ENCODE data around the gene FBXL19.
"Not testable (repeated sequence)": the region's sequence is repeated elsewhere in the genome, so short reads cannot be mapped to it uniquely, and the experiment has no call there.

The FBXL19 gene

DNA sequence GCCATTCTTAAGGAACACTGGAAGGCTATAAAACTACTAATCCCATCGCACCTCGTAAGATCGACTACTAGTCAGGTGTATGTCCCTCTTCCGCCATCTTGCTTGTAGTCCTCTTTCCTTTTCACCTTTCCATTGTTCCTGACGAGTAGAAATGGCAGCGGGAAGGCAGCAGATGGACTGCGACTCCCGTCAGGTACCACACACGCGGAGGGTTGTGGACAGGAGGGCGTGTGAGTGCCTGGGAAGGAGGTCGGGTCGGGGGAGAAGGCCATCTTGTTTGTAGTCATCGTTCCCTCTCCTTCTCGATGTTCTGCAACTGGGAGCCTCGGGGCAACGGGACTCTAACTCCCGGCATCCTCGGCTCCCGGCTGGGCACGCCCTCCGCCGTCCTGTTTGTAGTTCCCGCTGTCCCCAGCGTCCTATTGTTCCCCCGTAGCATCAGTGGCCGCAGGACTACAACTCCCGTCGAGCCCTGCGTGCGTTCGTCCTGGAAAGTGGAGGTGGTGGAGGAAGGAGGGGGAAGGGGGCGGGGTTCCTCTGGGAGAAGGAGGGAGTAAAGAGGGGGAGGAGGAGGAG is 324 bp upstream of the FBXL19 start:
- peak; percentile 99 for DNase-seq

DNA sequence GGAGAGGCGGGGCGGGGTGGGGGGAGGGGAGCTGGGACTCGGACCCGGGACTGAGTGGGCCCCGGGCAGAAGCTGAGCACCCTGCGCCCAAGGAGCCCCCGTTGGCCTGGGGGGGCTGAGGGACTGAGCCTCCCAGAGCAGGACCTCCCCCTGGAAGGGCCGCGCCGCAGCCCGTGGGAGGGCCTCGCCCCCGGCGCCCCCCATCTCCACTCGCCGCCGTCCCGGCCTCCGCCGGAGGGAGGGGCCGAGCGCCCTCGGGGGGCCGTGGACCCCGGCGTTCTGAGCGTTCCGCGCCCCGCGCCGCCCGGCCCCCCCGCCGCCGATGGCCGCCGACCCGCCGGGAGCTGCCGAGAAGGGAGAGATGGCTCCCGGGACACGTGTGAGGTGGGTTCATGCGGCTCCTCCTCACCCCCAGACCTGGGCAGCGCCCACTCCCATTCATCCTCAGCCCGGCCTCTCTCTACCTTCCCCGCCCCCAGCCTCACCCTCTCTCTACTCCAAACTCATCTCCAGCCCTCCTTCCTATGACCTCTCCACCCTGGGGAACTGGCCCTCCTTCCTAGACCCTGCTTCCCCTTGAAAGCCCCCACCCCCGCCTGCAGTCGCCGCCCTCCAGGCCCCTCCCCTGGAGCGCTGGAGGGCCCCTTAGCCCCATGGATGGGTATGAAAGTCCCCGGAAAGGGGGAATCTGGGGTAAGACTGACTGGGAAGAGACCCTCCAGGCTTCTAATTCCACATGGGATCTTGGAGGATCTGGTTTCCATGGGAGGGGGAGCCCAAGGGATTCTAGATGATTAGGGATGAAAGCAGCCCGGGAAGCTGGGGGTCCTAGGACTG is 922 bp downstream of the FBXL19 start:
- no peak for DNase-seq

DNA sequence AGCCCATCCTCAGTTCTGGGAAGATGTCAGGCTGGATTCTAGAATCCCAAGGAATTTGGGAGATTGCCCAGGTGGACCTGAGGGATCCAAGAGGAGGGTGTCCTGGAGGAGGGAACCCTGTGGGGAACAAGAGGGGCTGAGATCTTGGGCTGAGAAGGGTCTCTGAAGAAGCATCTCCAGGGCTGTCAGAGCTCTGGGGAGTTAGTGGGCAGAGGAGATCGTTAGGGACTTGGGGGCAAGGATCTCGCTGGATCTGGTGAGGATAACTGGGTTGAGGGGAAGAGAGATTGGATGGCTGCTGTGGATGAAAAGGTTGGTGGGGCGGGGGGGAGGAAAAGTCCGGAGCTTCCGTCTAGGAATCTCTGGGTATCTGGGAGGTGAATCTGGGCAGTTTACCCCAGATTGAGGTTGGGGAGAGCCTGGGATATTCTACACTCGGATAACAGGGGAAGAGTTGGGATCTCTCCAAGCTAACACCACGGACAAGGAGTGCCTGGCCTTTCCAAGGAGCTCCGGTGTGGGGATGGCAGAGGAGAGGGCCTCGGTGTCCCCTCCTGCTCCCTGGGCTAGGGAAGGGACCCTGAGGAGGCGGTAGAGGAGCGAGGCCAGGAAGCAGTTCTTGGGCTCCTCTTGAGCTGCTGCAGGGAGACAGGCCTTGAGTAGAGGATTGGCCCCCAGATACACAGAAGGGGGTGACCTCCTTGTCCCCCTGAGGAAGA is 1.7 kb downstream of the FBXL19 start:
- no peak for DNase-seq

DNA sequence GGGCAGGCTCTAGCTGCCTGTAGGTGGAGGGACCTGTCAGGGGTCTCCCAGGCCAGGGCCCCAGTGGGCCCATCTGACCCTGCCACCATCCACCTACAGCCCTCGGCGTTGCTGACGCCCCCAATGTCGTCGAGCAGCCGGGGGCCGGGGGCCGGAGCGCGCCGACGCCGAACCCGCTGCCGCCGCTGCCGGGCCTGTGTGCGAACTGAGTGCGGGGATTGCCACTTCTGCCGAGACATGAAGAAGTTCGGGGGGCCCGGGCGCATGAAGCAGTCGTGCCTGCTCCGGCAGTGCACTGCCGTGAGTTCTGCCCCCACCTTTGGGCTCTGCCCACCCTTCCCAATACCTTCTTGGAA is 2.2 kb downstream of the FBXL19 start:
- no peak for DNase-seq

DNA sequence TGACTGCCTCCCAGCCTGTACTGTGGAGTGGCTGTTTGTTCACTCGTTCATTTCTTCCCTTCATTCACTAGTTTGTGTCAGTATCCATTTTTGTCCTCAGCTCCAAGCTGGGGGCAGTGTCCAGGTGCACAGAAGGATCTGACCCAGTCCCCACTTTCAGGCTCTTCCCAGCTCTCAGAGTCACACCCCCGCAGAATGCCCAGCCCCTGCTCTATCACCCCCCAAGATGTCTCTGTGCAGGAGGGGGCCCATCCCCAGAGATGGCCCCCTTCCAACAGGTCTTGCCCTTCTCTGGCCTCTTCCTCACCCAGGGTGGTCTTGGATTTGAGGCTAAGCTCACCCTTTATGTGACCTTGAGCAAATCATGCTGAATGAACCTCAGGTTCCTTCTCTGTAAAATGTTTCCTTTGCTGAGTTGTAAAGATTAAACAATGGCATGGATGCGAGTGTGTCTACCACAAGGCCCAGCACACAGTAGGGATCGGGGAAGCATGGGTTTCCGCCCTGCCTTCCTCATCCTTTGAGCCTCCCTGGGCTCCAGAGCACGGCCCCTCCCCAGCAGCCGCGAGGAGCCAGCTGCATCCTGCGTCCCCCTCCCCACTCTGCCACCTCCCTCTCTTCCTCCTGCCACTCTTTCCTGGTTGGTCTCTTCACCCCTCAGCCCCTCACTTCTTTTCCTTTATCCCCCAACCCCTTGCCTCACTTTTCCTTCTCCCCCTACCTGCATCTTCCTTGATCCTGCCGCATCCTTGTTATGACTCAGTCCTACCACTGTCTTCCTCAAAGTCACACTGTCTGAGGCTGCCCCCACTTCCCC is 2.8 kb downstream of the FBXL19 start:
- DNase-seq, result no peak

DNA sequence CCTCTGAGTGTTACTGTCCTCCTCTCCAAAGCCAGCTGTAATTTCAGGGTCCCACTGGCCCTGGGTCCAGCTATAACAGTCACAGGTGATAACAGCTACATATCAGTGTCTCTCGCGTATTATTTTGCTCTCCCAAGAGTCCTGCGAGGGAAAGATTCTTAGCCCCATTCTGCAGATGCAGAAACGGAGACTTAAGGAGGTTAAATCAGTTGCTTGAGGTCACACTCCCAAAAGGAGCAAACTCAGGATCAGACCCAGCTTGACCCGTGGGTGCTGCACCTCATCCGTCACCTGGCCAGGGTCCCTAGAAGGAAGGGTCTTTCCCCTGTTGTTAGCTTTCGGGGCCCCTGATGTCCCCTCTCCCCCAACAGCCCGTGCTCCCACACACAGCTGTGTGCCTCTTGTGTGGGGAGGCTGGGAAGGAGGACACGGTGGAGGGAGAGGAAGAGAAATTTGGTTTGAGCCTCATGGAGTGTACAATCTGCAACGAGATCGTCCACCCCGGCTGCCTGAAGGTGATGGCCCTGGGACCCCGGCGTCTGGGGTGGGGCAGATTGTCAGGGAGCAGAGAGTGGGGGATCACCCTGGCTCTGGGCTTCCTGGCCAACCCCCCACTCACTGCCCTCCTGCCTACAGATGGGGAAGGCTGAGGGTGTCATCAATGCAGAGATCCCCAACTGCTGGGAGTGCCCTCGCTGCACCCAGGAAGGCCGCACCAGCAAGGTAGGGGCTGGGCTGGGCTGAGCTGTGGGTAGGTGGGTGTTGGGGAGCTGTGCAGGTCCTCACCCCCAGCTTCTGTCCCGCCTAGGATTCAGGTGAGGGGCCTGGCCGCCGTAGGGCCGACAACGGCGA is 3.8 kb downstream of the FBXL19 start:
- no peak for DNase-seq

DNA sequence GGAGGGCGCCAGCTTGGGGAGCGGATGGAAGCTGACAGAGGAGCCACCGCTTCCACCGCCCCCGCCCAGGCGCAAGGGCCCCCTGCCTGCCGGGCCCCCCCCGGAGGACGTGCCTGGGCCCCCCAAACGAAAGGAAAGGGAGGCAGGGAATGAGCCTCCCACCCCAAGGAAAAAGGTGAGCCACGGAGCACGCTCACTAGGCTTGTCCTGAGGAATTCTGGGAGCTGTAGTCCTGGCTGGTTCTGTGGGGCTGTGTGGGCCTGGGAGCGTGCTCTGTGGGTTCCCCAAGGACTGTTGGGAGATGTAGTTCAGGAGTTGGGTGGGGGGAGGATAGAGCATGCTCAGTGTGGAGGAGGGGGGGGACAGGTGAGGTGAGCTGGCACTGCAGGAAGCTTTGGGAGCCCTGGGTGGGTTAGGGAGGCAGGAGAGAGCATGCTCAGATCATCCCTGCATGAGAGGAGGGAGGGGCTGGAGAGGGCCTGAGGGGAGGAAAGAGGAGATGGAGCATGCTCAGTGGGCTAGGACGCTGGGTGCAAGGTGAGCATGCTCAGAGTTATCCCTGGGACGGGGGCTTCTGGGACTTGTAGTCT is 4.5 kb downstream of the FBXL19 start:
- peak; percentile 83 for DNase-seq

DNA sequence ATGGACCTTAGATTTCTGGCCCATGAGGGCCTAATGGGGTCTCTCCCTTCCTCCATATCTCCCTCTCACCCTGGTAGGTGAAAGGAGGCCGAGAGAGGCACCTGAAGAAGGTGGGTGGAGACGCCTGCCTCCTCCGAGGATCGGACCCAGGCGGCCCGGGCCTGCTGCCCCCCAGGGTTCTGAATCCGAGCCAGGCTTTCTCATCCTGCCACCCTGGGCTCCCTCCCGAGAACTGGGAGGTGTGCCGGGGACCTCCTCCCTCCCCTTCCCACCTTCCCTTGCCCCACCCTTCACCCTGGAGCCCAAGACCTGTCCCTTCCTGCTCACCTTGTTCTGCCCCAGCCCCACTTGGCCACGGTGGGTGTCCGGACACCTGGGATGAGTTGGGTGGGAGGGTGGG is 5.0 kb downstream of the FBXL19 start:
- DNase-seq, result no peak

DNA sequence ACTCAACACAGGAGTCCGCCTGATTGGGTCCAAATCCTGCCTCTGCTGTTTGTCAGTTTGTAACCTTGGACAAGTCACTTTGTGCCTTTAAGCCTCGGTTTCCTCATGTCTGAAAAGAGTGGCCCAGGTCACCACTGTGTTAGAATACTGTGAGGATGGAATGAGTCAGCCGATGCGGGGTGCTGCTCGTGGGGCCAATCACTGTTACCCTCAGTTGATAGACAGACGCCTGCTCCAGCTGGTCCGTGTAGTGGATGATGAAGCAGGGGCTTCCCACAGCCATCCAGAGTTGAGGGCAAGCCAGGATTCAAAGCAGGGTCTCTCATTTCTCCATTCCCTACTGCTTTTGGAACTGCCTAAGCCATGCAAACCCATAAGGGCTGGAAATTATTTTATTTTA is 5.8 kb downstream of the FBXL19 start:
- no peak for DNase-seq

DNA sequence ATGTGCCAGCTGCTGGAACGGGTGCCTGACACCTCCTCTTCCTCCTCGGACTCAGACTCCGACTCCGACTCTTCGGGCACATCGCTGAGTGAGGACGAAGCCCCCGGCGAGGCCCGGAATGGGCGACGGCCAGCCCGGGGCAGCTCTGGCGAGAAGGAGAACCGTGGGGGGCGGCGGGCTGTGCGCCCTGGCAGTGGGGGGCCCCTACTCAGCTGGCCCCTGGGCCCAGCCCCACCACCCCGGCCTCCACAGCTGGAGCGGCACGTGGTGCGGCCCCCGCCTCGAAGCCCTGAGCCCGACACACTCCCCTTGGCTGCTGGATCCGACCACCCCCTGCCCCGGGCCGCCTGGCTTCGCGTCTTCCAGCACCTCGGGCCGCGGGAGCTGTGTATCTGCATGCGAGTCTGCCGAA is 6.8 kb downstream of the FBXL19 start:
- no peak for DNase-seq

DNA sequence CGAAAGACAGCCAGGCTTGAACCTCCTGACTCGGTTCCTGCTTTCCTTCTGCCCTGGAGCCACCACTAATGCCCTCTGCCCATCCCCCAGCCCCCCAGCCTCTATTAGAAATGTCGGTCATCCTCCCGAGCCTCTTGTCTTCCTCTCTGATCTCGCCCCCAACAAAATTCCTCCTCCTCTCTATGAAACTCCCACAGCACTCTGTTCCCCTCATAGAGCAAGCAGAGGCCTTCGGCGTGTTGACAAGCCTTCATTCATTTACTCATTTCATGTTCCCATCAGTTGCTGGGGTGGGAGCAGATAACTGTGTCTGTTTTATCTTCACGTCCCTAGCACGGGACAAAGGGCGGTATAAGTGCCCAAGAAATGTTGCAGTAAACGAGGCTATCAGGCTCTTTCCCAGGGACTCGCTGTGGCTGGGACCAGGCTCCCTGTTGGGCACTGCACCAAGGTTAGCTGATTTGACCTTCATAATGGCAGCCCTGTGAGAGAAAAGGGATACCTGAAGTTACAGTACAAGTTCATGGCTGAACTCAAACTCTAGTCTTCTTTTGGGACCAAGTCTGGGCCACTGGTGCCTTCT is 7.8 kb downstream of the FBXL19 start:
- DNase-seq, result no peak

DNA sequence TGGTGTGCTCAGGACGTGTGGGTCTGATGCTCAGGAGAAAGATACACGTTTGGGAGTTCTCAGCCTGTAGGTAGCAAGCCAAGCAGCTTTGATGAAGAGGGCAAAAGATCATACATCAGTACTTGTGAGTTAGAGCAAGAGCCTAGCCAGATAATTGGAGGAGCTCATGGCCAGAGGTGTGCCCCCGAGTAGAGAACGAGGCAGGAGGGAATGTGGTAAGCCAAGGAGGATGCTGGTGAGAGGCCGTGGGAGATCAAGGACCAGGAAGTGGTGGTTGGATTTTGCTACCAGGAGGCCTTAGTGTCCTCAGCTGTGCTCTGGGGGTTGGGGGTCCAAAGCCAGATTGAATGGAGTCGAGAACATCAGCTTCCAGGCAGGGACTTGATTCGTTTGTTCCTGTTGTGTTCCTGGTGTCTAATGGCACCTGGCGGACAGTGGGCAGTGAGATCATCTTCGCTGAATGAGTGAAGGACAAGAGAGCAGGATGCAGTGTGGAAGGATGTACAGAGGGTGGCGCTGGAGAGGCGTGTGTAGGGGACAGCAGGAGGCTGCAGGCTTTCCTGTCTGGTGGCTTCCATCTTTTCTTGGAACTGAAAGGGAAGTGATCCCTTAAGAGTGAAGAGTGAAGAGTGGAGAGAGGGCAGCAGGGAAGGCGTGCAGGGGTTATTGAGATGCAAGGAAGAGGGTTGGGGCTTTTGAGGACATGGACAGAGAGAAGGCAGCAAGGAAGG is 11.6 kb downstream of the FBXL19 start:
- no peak for DNase-seq

DNA sequence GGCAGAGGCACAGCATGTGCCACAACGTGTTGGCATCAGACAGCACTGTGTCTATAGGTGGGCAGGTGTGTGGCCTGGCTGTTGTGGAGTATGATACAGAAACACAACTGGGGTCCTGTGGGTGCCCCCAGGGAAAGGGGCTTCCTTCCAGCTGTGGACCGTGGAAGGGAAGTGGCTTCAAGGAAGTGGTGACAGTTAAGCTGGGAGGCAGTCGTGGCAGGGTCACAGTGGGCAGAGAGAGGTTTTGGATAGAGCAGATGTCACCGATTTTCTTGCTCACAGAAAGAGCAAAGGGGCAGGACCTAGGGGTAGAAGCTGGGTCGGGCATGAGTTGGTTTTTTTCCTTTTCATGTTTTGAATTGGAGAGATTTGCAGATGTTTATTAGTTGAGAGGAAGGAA is 14.3 kb downstream of the FBXL19 start:
- DNase-seq, result no peak

DNA sequence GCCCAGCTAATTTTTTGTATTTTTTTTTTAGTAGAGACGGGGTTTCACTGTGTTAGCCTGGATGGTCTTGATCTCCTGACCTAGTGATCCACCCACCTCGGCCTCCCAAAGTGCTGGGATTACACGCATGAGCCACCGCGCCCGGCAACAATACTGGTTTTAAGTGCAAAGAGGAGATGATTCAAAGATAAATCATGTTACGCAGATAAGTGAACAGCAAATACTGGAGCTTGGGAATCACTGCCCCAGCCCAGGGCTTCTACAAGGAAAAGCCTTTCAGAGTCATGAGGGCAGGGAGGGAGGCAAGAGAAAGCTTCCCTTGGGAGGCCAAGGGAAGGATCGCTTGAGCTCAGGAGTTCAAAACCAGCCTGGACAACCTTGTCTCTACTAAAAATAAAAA is 16.2 kb downstream of the FBXL19 start:
- DNase-seq, result not testable (repeated sequence)

DNA sequence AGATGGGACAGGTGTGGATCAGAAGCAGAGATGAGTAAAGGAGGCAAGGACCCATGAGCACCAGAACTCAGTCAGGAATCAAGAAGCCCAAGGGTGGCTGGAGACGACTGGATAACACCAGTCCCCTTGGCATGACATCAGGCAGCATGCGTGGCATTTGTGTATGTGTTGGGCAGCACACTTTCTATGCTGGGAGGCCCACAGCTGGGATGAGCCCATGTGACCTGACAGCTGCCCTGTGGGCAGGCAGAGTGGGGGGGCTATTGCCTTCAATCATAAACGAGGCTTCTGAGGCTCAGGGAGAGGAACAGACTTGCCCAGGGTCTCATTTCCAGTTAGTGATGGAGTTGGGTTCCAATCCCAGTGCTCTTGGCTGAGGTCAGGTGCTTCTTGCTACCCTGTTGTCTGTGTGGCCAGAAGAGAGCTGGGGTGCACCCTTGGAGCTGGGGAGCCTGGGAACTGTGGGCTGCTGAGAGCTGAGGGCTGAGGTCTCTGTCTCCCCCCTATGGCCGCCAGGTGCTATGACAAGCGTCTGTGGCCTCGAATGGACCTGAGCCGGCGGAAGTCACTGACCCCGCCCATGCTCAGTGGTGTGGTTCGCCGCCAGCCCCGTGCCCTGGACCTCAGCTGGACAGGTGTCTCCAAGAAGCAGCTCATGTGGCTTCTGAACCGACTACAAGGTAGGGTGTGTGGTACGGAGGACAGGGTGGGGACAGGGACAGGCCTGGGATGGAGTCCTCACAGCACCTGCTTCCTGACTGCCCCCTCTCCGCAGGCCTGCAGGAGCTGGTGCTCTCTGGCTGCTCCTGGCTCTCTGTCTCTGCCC is 18.4 kb downstream of the FBXL19 start:
- DNase-seq, result peak; percentile 19

DNA sequence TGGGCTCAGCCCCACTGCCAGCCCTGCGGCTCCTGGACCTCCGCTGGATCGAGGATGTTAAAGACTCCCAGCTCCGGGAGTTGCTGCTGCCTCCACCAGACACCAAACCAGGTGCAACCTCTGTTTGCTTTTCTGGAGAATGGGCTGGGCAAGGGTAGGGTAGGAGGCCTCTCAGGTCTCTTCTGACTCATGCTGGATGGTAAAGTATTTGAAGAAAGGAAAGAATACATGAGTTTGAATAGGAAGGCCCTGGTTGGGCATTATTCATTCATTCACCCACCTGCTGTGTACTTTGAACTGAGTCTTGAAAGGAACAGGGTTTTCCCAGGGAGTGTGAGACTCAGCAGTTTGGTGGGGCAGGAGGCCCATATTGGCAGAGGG is 19.0 kb downstream of the FBXL19 start:
- no peak for DNase-seq

DNA sequence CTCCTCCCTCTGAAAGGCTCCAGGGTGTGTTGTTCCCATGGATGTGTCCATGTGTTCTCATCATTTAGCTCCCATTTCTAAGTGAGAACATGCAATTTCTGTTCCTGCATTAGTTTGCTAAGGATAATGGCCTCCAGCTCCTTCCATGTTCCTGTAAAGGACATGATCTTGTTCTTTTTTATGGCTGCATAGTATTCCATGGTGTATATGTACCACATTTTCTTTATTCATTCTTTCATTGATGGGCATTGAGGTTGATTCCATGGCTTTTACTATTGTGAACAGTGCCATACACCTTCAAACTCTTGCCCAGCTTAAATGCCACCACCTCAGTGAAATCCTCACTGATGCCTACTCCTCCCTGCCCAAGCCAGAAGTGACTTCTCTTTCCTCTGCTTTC is 21.0 kb downstream of the FBXL19 start:
- DNase-seq, result no peak

DNA sequence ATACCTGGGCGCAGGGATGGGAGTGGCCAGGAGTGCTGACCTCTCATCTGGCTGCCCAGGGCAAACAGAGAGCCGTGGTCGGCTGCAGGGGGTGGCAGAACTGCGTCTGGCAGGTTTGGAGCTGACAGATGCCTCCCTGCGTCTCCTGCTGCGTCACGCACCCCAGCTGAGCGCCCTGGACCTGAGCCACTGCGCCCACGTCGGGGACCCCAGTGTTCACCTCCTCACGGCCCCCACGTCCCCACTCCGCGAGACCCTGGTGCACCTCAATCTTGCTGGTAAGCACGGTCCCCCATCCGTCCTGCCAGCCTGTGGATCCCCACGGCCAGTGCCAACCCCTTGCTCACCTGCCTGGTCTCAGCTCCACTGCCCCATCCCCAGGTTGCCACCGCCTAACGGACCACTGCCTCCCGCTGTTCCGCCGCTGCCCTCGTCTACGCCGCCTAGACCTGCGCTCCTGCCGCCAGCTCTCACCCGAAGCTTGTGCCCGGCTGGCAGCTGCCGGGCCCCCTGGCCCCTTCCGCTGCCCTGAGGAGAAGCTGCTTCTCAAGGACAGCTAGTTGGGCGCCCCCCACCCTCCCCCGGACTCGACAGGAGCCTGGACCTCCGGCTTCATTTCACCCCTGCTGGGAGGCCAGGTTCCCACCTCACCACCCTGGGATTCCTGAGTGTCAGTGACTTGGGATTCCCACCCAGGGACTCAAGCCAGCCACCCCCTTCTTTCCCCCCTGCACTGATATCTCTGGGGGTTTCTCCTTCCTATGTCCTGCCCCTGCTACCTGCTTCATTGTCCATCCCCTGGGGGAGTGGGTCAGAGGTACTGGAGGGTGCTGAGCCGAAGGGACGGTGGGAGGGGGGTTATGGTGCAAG is 23.5 kb downstream of the FBXL19 start:
- DNase-seq, result no peak

DNA sequence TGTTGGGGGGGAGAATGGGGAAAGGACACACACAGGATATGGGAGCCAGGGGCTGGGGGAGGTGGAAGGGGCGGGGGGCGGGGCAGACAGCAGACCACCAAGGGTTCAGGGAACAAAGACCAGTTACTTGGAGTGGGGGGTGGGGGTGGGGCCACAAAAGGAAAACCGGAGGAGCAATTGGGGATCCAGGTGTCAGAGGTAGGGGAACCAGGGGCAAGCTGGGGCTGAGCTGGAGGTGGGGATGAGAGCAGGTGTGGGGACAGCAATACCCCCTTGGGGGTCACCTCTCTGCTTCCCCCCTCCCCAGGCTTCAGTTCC is 24.1 kb downstream of the FBXL19 start:
- DNase-seq, result no peak
